GM03348 (cell line): ENCODE measurements around the gene ZSCAN10.
A peak's percentile ranks its signal among the peaks of the same experiment; 100 is the strongest.
"Not testable (repeated sequence)": the region's sequence is repeated elsewhere in the genome, so short reads cannot be mapped to it uniquely, and the experiment has no call there.

ENCODE experiments used
- DNase-seq: peaks from one replicate; pipeline ENCODE4 v3.0.0; 2012; ENCODE audit warnings: low spot score

ZSCAN10 gene

GRCh38 chr16:3085868-3086595, 13.1 kb downstream of the ZSCAN10 start:
- no peak for DNase-seq

DNA sequence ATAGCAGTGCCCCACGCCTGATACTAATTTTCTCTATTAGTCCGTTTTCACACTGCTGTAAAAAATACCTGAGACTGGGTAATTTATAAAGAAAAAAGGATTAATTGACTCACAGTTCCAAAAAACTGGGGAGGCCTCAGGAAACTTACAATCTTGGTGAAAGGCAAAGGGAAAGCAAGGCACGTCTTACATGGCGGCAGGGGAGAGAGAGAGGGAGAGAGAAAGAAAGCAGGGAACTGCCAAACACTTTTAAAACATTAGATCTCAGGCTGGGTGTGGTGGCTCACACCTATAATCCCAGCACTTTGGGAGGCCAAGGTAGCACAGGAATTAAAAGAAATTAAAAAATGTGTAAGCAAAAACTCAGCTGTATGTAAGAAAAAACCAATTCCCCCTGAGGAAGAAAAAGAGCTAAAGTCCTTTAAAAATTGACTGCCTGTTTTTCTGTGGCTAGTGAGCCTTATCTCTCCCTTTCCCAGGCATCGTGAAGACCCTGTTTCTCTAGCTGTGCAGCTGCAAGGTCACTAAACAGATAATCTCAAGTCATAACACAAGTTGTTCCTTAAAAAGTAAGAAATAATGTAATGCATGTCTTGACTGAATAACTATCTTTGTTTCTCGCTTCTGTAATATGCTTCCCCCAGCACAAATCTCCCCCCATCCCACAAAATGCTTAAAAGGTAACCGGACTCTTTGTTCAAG, 14.0 kb downstream of the ZSCAN10 start:
- DNase-seq = no peak

DNA sequence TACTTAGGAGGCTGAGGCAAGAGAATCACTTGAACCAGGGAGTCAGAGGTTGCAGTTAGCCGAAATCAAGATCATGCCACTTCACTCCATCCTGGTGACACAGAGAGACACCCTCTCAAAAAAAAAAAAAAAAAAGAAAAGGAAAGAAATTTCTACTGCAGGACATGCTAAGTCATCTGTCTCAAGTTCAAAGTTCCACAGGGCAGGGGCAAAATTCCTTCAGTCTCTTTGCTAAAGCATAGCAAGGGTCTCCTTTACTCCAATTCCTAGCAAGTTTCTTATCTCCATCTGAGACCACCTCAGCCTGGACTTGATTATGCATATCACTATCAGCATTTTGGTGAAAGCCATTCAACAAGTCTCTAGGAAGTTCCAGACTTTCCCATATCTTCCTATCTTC, 14.6 kb downstream of the ZSCAN10 start:
- DNase-seq = no peak

DNA sequence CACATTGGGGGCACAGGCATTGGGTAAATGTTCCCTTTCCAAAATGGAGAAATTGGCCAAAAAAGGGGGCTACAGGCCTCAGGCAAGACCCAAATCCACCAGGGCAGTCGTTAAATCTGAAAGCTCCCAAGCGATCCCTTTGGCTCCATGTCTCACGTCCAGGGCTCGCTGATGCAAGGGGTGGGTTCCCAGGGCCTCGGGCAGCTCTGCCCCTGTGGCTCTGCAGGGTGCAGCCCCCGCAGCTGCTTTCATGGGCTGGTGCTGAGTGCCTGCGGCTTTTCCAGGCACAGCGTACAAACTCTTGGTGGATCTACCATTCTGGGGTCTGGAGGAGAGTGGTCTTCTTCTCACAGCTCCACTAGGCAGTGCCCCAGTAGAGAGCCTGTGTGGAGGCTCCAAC, 15.7 kb downstream of the ZSCAN10 start:
- DNase-seq = not testable (repeated sequence)

DNA sequence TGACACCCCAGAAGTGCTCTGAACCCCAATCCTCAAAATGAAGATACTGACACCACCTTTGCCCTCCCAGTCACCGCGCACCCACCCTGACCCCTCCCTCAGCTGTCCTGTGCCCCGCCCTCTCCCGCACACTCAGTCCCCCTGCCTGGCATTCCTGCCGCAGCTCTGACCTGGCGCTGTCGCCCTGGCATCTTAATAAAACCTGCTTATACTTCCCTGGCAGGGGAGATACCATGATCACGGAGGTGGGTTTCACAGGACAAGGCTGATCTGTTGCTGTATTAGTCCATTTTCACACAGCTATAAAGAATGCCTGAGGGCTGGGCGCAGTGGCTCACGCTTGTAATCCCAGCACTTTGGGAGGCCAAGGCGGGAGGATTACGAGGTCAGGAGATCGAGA, 17.1 kb downstream of the ZSCAN10 start:
- not testable (repeated sequence) for DNase-seq

DNA sequence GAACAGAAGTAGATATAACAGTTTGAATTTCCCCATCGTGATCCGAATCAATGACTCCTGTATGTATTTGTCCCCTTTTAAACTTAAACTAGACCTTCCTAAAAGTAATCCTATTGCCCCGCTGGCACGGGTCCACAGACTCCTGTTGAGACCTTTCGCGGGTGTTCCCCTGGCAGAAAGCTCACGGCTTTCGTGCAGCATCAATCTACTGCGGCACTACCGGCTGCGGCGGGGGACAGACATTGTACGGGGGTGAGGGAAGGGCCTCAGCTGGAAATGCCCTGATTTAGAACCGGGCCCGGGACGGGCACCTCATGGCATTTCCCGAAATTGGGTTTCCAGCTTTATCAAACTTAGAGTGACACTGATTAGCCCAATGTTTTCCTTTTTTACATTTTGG, 19.1 kb downstream of the ZSCAN10 start:
- DNase-seq = no peak

DNA sequence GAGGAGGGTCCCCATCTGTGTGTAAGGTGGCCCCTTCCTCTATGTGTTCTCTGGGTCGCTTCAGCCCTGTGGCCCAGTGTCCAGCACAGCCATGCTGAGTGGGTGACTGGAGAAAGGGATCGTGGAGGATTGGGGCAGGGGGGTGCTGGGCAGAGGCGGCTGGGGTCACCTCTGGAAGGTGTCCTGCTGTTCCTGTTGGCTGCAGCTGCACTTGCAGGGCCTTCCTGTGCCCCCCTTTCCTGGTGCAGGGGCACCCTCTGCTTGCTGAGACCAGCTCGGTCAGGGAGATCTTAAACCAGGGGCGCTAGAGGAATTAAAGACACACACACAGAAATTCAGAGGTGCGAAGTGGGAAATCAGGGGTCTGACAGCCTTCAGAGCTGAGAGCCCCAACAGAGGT, 22.5 kb downstream of the ZSCAN10 start:
- DNase-seq = no peak

DNA sequence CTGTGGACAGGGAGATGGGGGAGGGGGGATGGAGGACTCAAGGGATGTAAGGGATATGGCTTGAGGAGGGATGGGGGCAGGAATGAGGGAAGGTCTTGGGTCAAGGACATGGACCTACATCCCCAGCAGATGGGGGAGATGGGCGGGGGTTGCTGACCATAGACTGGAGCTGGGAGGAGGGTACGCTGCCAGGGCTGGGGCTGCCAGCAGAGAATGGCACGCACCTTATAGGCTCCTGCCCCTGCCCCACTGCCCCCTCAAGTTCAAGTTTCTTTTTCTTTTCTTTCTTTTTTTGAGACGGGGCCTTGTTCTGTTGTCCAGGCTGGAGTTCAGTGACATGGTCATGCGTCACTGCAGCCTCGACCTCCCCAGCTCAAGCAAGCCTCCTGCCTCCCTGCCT, 23.1 kb downstream of the ZSCAN10 start:
- not testable (repeated sequence) for DNase-seq

- peak; percentile 3 for DNase-seq
Observed at GRCh38 chr16:3075523-3075915, 23.6 kb downstream of the ZSCAN10 start.

GRCh38 chr16:3074860-3075522, 24.1 kb downstream of the ZSCAN10 start:
- no peak for DNase-seq

- no peak for DNase-seq
Observed at GRCh38 chr16:3073448-3073847, 25.6 kb downstream of the ZSCAN10 start.

DNA sequence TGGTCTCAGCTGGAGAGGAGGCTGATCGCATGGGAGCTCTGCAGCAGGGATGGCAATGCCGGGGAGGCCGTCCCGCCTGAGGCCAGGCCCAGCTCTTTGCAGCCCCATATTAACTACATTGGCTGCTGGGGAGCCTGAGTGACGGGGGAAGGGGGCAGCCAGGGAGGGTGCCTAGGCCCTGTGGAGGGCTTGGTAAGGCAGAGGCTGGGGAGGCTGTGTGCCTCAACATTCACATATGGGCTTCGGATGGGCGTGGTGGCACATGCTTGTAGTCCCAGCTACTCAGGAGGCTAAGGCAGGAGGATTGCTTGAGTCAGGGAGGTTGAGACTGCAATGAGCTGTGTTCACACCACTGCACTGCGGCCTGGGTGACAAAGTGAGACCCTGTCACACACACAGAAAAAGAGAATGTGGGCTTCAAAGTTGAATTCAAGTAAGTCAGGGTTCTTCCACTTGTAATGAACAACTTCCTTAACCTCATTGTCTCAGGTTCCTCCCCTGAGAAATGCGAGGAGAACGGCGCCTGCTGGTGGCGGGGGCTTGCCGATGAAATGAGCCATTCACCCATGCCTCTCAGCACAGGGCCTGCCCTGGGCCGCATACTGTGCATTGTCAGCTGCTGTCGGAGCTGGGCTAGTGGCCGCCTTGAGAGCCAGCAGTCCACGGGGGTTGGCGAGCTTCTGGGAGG, 26.4 kb downstream of the ZSCAN10 start:
- DNase-seq = not testable (repeated sequence)

GRCh38 chr16:3072148-3072547, 26.9 kb downstream of the ZSCAN10 start:
- not testable (repeated sequence) for DNase-seq

DNA sequence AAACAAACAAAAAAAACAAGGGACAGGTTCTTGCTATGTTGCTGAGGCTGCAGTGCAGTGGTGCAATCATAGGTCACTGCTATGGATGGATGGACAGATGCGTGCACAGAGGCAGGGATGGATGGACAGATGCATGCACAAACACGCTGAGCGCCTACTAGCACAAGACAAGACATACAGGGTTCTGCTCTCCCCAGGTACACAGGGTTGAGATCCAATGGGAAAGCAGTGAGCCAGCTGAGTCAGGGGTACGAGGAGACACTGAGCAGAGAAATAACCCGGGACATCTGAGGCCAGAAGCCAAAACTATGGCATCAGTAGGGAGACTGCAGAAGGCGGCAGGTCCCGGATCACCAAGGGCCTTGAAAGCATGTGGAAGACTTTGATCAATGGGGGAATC, 27.4 kb downstream of the ZSCAN10 start:
- no peak for DNase-seq

DNA sequence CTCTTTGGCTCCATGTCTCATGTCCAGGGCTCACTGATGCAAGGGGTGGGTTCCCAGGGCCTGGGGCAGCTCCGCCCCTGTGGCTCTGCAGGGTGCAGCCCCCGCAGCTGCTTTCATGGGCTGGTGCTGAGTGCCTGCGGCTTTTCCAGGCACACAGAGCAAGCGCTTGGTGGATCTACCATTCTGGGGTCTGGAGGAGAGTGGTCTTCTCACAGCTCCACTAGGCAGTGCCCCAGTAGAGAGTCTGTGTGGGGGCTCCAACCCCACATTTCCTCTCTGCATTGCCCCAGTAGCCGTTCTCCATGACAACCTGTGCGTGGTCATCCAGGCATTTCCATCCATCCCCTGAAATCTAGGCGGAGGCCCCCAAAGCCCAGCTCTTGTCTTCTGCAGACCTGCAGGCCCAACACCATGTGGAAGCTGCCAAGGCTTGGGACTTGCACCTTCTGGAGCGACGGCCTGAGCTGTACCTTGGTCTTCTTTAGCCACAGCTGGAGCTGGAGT, 28.4 kb downstream of the ZSCAN10 start:
- no peak for DNase-seq

- not testable (repeated sequence) for DNase-seq
Observed at GRCh38 chr16:3069146-3069545, 29.9 kb downstream of the ZSCAN10 start.

DNA sequence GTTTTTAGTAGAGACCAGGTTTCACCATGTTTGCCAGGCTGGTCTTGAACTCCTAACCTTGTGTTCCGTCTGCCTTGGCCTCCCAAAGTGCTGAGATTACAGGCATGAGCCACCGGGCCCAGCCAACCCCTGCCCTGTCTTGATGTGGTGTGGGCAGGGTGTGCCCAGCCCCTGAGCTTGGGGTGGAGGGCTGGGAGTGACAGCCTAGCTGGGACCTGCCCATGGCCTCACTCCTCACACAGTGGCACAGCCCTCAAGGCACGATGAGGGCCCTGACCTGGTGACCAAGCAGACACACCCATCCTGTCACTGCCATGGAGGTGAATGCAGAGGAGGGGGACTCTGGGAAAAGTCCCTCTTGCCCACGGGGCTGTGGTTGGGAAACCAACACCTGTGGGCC, 30.6 kb downstream of the ZSCAN10 start:
- no peak for DNase-seq

DNA sequence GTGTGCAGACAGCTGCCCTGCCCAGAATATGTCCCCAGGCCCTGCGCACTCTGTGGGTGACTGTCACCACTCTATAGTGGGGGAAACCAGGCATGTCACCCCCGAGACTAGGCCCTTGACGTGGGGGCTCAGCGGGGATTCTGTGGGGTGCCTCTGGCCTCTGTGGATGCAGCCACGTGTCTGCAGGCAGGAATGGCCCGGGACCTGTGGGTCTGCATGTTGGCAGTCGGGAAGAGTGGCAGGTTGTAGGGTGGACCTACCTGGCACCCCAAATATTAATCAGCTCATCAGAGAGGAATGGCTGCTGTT, 32.7 kb downstream of the ZSCAN10 start:
- DNase-seq = no peak

- no peak for DNase-seq
Observed at GRCh38 chr16:3065742-3066439, 33.2 kb downstream of the ZSCAN10 start.

DNA sequence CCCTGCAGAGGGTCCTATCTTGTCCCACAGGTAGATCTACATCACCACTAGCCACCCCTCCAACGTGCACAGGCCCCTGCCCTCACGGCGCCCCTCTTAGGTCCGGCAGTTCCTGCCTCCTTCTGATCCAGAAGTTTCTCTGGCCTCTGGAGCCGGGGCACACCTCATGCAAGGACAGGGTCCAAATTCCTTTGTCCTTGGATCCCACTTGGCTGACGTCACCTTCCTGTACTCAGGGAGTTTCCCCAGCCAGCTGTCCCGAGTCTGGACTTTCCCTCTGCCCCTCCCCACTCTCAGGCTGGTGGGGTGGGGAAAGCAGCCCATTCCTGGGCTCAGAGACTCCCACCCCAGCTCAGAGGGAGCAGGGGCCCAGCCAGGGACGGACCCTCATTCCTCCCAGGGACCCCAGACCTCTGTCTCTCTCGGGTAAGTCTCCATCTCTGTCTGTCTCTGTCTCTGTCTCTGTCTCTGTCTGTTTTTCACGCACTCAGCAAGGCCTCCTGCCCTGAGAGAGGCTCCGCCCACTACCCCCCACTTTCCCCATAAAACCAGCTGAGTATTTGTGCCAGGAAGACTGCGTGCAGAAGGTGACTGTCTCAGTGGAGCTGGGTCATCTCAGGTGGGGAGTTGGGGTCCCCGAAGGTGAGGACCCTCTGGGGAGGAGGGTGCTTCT, 33.9 kb downstream of the ZSCAN10 start, which contains the start of gene IL32:
Gene IL32 (plus strand): TSS at position 572 of the 673 bp plus-strand sequence. CDS start 172 bp downstream, outside the sequence.
- peak; percentile 89 for DNase-seq
